ENCODE measurements around the gene FYB2. TPM values are rescaled to one million over a fixed set of nuclear protein-coding genes. Genes with fewer than 3 reads are reported as not detected.

FYB2 gene
- total and polyA plus RNA-seq, 2 donors, result 4.7 to 34.4 TPM

Other genes with a start within 250 kb of the FYB2 start
- 30.8 TPM for gene PLPP3, start 239.8 kb downstream of the FYB2 start, total RNA-seq
- gene PLPP3, start 239.8 kb downstream of the FYB2 start, polyA plus RNA-seq, result 31.3 TPM
- 1.1 TPM for gene PRKAA2, start 174.1 kb downstream of the FYB2 start, total RNA-seq
- gene PRKAA2, start 174.1 kb downstream of the FYB2 start, polyA plus RNA-seq, result 1.3 TPM
- under 0.01 TPM for gene C8A, start 35.4 kb upstream of the FYB2 start, total RNA-seq
- 0.02 TPM for gene C8A, start 35.4 kb upstream of the FYB2 start, polyA plus RNA-seq
- not detected for gene C8B, start 146.6 kb upstream of the FYB2 start, total RNA-seq
- 0.05 TPM for gene C8B, start 146.6 kb upstream of the FYB2 start, polyA plus RNA-seq